Muscle of back (tissue), 11 donors: ENCODE results near the gene ZNF467. TPM values are rescaled to one million over a fixed set of nuclear protein-coding genes. Genes with fewer than 3 reads are reported as not detected.

Source experiments
- DNase-seq, 3 donors: peaks; one replicate each; pipeline versions ENCODE4 v3.0.0 to v3.0.0-alpha.2; 2013
- polyA plus RNA-seq, 10 donors: library from polyadenylated mRNA; unstranded; fragments of 120-200 nt; gene quantifications; one replicate each; pipeline ENCODE4 v1.2.1, GENCODE V29; 2013; ENCODE audit not compliant: insufficient read length in 10 of 10

ZNF467 gene
- polyA plus RNA-seq, 10 donors = 5.3 to 9.4 (median 7.1) TPM

DNA sequence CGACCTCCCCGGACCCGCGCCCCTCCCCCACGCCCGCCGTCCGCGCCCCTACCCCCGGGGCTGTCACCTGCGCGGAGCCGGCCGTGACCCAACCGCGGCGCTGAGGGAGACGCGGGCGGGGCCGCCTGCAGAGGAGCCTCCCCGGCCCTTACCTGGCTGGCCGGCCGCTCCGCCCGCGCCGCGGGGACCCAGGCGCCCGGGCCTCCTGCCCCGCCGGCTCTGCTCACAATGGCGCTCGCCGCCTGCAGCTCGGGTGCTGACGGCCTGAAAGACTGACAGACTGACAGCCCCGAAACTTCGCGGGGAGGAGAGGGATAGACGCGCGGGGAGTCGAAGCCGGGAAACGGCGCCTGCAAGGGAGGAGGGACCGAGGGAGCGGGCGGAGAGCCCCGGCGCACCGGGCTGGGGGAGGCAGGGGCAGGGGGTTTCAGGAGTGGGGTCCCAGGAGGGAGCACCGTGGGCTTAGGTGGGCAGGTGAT is 393 bp downstream of the ZNF467 start:
- peak in 1 of 3 donors; percentile 63 for DNase-seq

DNA sequence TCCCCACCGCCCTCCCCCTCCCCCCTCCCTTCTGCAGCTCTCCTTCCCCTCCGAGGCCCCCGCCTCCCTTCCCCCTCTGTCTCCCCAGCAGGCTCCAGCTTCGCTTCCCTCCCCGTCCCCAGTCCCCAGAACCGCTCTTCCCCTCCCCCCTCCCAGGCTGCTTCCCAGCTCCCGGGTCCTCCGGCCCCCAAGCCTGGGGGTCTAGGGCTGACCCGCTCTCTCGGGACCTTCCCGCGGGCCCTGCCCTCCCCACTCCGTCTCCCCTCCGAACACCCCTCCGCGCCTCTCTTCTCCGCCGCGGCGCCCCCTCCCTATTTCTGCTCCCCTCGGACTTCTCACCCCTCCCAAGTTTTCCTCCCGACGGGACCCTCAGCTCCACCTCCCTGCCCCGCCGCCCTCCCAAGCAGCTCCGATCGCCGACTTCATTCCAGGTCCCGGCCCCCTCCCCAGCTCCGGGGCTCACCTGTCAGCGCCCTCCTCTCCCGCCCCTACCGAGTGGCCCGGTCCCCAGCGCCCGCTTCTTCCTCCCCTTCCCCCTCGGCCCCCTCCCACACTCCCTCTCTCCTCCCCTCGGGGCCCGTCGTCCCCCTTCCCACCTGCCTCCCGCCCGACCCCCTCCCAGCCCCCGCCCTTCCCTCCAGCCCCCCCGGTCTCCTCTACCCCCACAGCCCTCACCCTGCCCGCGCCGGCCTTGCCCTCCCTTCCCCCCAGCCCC is 990 bp downstream of the ZNF467 start:
- DNase-seq = no peak

DNA sequence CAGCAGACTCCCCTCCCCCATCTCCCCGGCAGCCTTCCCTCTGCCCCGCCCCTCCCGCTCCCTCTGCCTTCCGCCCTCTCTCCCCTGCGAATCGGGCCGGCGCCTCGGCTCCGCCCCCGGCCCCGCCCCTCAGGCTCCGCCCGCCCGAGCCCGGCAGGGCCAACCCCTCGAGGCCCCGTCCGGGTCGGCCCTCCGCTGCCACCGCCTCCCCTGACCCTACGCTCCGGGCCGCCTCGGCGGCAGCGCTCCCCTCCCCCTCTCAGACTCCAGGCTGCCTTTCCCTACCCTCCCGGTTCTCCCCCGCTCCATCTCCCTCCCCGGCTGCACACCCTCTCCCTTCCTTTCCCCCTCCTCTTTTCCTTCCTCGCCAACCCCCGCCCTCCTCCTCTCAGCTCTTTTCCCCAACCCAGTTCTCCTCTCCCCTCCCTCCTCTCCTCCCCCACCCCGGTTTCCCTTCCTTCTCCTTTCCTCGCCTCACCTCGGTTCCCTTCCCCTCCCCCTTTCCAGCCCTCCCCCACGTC is 1.6 kb downstream of the ZNF467 start:
- DNase-seq = peak; percentile 91 to 97 (median 92)

DNA sequence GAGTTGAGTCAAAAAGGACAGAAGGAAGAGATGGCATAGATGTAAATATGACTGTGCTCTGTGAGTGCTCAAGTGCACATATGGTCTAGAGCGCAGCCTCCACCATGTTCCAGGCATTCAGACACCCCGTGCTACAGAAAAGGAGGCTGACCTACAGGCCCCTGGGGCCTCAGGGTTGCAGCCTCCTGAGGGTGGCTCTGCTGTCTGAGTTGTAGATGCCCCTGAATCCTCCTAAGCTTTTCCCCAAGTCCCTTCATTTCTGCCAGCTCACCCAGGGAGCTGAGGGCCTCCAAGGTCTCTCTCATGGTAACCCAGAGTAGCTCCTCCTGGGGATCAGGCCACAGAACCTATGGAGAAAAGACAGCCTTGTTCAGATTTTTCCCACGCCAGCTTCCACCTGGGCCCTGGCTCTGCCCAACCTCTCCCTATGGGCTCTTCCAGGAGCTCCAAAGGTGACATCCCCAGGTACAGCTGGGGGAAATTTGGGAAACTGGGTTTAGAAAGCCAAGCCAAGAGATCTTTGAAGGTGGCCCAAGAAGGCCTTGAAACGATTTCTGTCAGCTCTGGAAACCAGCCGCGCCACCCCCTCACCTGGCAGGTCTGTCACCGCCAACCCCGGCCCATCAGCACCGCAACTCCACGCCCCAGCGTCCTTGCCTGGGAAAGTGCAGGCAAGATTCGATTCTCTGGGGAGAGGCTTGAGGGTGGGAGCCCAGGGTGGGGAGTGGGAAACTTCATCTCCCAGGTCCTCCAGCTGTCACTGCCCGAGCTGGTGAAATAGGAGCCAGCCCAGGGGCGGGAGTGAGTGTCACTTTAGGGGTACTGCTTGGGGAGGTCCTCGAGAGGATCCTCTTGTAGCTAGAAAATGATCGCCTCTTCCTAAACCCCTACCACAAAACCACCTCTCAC is 2.4 kb downstream of the ZNF467 start:
- DNase-seq = peak in 1 of 3 donors; percentile 32

- DNase-seq = no peak
Measured at GRCh38 chr7:149769915-149770314, 3.5 kb downstream of the ZNF467 start.

DNA sequence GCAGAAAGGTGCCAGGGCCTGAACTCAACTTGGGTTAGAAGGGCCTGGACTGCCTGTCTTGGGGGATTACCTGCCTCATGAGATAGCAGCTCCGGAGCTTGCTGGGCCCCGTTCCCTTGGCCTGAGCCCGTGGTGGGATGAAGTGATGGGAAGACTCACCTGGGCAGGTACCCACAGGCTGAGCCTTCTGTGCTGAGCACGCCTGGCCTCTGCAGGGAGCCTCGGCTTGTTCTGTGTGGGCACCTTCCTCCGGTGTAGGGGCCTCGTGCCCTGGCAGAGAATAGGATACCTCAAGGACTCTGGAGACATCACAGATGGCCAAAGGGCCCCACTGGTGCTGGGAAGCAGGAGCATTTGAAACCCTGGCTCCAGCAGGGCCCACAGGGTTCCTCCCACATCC is 4.5 kb downstream of the ZNF467 start:
- DNase-seq = no peak

GRCh38 chr7:149767068-149767467 is 6.3 kb downstream of the ZNF467 start:
- DNase-seq = no peak

- DNase-seq = no peak
Measured at GRCh38 chr7:149766135-149766675, 7.2 kb downstream of the ZNF467 start.

DNA sequence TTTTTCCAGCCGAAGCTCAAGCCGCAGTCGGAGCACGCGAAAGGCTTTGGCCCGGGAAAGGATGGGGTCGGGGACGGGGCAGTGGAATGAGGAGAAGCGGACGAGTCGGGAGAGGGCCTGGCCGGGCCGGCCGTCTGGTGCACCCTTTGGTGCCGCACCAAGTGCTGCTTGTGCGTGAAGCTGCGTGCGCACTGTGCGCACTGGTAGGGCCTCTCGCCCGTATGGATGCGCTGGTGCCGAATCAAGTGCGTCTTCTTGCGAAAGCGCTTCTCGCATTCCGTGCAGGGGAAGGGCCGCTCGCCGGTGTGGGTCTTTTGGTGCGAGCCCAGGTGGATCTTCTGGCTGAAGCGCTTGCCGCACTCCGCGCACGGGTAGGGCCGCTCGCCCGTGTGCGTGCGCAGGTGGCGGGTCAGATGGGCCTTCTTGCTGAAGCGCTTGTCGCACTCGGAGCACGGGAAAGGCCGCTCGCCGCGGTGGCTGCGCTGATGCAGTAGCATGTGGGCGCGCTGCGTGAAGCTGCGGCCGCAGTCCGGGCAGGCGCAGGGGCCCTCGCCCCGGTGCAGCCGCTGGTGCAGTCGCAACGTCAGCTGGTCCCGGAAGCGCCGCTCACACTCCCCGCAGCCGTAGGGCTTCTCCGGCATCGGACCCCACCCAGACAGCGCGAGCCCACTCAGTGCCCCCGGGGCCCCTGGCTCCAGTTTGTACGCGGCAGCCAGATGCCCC is 7.8 kb downstream of the ZNF467 start:
- DNase-seq = peak in 1 of 3 donors; percentile 30

- peak in 1 of 3 donors; percentile 21 for DNase-seq
Measured at GRCh38 chr7:149764481-149765398, 8.6 kb downstream of the ZNF467 start.

DNA sequence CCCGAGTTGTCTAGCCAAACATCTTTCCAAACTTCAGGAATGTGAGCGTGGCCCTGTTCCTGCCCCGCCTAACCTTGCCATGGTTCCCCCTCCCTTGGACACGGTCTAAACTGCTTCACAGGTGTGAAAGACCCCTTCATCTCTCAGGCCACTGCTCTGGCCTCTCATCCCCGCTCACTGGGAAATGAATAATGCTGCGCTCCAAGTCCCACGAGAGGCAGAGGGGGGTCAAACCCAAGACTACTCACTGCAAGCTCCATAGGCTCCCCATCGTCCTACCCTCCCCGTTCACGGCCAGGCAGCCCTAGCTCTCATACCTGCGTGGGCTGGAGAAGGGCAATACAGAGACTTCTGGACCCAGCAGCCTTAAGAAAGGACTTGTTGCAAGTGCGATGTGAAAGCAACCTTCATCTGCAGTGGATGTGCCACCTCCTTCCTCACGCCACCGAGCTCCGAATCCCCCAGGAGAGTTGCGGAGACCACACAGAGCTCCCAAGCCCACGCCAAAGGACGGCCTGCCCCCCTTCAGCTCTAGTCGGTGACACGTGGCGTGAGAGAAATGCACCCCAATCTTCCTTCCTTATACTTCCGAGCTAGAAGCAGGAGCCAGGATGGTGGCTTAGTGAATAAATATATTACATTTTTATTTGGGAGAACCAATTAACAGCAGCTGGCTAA is 9.7 kb downstream of the ZNF467 start:
- DNase-seq = no peak

- DNase-seq = no peak
Measured at GRCh38 chr7:149762610-149763009, 10.8 kb downstream of the ZNF467 start.

DNA sequence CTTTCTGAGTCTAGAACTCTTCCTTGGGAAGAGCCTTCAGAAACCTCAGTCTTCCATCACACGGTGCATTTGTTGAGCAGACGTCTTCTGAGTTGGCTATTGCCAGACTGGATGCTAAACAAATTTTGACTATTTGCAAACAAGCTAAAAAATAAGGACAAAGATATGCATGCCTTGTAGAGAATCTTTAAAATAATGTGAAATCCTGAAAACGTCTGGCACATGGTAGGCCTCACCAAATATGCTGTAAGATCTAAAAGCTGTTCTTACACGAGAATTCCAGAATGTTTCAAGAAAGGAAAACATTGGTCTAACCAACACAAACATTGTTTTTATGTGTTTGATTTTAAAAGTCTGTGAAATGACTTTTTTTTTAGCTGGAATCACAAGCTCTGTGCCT is 11.3 kb downstream of the ZNF467 start:
- no peak for DNase-seq

- no peak for DNase-seq
Measured at GRCh38 chr7:149761307-149761706, 12.1 kb downstream of the ZNF467 start.

GRCh38 chr7:149760538-149760937 is 12.8 kb downstream of the ZNF467 start:
- DNase-seq = no peak

- no peak for DNase-seq
Measured at GRCh38 chr7:149759093-149759860, 14.1 kb downstream of the ZNF467 start.

GRCh38 chr7:149753375-149754233 is 19.8 kb downstream of the ZNF467 start:
- DNase-seq = no peak

DNA sequence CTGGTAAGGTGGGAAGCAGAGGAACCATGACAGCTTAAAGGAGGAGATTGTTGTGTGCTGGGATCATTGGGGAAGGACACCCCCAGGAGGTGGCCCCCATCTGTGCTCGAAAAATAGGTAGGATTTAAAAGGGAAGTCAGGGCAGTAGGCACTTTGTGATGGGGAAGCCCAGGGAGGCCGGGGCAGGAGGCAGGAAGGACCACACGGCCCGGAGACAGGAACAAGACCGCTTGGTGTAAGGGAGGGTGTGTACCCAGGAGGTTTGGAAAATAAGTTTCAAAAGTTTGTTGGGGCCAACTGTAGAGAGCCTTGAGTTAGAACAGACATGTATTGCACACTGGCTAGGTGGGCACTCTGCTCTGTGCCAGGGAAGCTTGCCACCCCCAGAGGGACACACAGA is 20.7 kb downstream of the ZNF467 start:
- DNase-seq = no peak
